ENCODE results near the gene ELOB.

DNA sequence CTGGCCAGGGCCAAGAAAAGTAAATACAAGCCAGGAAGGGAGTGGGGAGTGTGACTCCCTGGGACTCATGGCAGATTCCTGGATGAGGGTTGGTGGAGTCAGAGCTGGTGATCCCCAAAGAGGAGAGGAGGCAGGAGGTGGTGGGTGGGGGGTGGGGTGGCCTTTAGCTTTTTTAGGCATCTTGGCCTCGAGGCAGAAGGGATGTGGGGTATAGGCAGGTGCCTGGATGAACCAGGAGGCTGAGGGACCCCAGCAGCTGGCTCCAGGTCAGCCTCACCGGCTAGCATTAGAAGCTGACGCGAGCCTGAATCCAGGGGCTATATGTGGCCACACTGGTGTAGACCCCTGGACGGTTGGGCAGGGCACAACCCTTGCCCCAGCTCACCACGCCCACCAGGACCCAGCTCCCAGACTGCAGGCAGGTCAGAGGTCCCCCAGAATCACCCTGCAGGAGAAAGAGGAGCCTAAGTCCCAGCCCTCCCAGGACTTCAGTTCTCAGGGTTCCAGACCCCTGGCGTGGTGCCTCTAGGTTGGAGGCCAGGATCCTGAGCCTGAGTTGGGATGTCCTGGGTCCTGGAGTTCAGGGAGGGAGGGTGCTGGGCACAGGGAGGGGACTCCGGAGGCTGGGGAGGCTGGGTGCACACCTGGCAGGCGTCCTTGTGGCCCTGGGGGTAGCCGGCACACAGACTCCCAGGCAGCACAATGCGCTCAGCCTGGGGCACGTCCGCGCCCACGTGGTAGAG is 7.4 kb upstream of the ELOB start:
- TF ChIP-seq, protein P1, sequence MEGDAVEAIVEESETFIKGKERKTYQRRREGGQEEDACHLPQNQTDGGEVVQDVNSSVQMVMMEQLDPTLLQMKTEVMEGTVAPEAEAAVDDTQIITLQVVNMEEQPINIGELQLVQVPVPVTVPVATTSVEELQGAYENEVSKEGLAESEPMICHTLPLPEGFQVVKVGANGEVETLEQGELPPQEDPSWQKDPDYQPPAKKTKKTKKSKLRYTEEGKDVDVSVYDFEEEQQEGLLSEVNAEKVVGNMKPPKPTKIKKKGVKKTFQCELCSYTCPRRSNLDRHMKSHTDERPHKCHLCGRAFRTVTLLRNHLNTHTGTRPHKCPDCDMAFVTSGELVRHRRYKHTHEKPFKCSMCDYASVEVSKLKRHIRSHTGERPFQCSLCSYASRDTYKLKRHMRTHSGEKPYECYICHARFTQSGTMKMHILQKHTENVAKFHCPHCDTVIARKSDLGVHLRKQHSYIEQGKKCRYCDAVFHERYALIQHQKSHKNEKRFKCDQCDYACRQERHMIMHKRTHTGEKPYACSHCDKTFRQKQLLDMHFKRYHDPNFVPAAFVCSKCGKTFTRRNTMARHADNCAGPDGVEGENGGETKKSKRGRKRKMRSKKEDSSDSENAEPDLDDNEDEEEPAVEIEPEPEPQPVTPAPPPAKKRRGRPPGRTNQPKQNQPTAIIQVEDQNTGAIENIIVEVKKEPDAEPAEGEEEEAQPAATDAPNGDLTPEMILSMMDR (IDR thresholded peaks at IDR 0.05), result no peak
- TF ChIP-seq EZH2 (IDR thresholded peaks at IDR 0.05), result no peak

Measured in neural progenitor cell (in vitro differentiated cells).